HCT116 (cell line): ENCODE measurements around the gene HIVEP3. TPM values are rescaled to one million over a fixed set of nuclear protein-coding genes. Genes with fewer than 3 reads are reported as not detected.

Source experiments
- ATAC-seq: fragments of 200-7000 bp; cut with Tn5 transposase; 2 replicates; pipeline ENCODE4 v1.9.1; 2020; ENCODE audit warnings: mild to moderate bottlenecking, moderate library complexity
- BruUV-seq: library from RNA; stranded (reverse); fragments of 400-500 nt; replicated peaks from 2 replicates; lab custom pipeline; 2021; lab: Mats Ljungman, UMichigan
- CTCF ChIA-PET: fragments of 300-600 bp; sonication (Branson Sonifier 250); formaldehyde crosslinking; loops from one replicate; lab custom pipeline; 2021; ENCODE audit warnings: antibody characterized with exemption; lab: Charles Lee
- POLR2A ChIA-PET: fragments of 300-600, 350-600 bp; sonication (Branson Sonifier 250); formaldehyde crosslinking; loops from one replicate; lab custom pipeline; 2021; ENCODE audit warnings: antibody characterized with exemption; lab: Charles Lee
- RAD21 ChIA-PET, 2 experiments: fragments of 300-600 bp; sonication (Branson Sonifier 250); formaldehyde crosslinking; loops; one replicate each; lab custom pipeline; 2023; ENCODE audit warnings: low total read pairs in 2 of 2; ENCODE audit not compliant: uncharacterized antibody in 2 of 2, unreplicated experiment in 2 of 2, low non-redundant PET in 1 of 2; lab: Charles Lee
- DNase-seq: peaks from one replicate; pipeline ENCODE4 v3.0.0-alpha.2; 2010; ENCODE audit warnings: low read depth, low spot score
- H2AFZ ChIP-seq: fragments of 200-600 bp; shearing (Covaris generic), sonication (generic); 2 replicates; pipeline ENCODE4 v1.6.1; 2017; ENCODE audit warnings: low read depth, mixed run types, mixed read lengths, antibody characterized with exemption, low read length; ENCODE audit not compliant: poor library complexity, severe bottlenecking
- H3K27ac ChIP-seq: 2 replicates; pipeline ENCODE4 v1.5.1; 2012; ENCODE audit warnings: low read depth, low read length
- H3K27me3 ChIP-seq: fragments of 200-600 bp; sonication (generic); 2 replicates; pipeline ENCODE4 v1.6.1; 2016; ENCODE audit warnings: mixed run types, low read length, mixed read lengths; ENCODE audit not compliant: insufficient read depth
- H3K36me3 ChIP-seq, 2 experiments: fragments of 200-500 bp in 1 of 2; fragments of 200-600 bp in 1 of 2; sonication (Bioruptor generic) in 1 of 2; sonication (generic) in 1 of 2; 2 replicates each; pipeline versions ENCODE4 v1.5.1 to v1.6.1; 2014 to 2016; ENCODE audit warnings: low read length in 2 of 2, inconsistent platforms in 1 of 2, mixed read lengths in 1 of 2, mixed run types in 1 of 2; ENCODE audit not compliant: insufficient read depth in 2 of 2, control insufficient read depth in 1 of 2
- H3K4me1 ChIP-seq, 2 experiments: fragments of 200-600 bp in 1 of 2; sonication (generic) in 1 of 2; 2 replicates each; pipeline versions ENCODE4 v1.5.1 to v1.6.1; 2012 to 2017; ENCODE audit warnings: low read length in 2 of 2, inconsistent platforms in 1 of 2, mild to moderate bottlenecking in 1 of 2, mixed read lengths in 1 of 2, mixed run types in 1 of 2, moderate library complexity in 1 of 2; ENCODE audit not compliant: insufficient read depth in 2 of 2, control insufficient read depth in 1 of 2
- H3K4me2 ChIP-seq: fragments of 200-600 bp; sonication (generic); 2 replicates; pipeline ENCODE4 v1.6.1; 2017; ENCODE audit warnings: mixed run types, low read length, mixed read lengths
- H3K4me3 ChIP-seq, 2 experiments: fragments of 200-600 bp in 1 of 2; sonication (generic) in 1 of 2; replicated peaks in 1 of 2; 2 replicates each; pipeline ENCODE4 v1.5.1; 2011 to 2016; ENCODE audit warnings: low read length in 2 of 2, control low read depth in 1 of 2, low read depth in 1 of 2, mild to moderate bottlenecking in 1 of 2, mixed read lengths in 1 of 2, mixed run types in 1 of 2
- H3K79me2 ChIP-seq: fragments of 200-600 bp; sonication (generic); 2 replicates; pipeline ENCODE4 v1.6.1; 2017; ENCODE audit warnings: mild to moderate bottlenecking, mixed run types, low read length, moderate library complexity, mixed read lengths; ENCODE audit not compliant: insufficient read depth
- H3K9ac ChIP-seq: fragments of 200-600 bp; sonication (generic); 2 replicates; pipeline ENCODE4 v1.6.1; 2016; ENCODE audit warnings: low read length, mixed read lengths
- H3K9me2 ChIP-seq: fragments of 200-600 bp; sonication (generic), shearing (Covaris generic); 2 replicates; pipeline ENCODE4 v1.6.1; 2017; ENCODE audit warnings: mixed run types, mild to moderate bottlenecking, moderate library complexity; ENCODE audit not compliant: insufficient read depth
- H3K9me3 ChIP-seq, 2 experiments: fragments of 200-500 bp in 1 of 2; fragments of 200-600 bp in 1 of 2; sonication (Bioruptor generic) in 1 of 2; sonication (generic) in 1 of 2; 2 replicates each; pipeline ENCODE4 v1.6.1; 2014 to 2017; ENCODE audit warnings: low read length in 2 of 2, mixed read lengths in 2 of 2, inconsistent platforms in 1 of 2, low read depth in 1 of 2, mild to moderate bottlenecking in 1 of 2, mixed run types in 1 of 2, moderate library complexity in 1 of 2; ENCODE audit not compliant: control insufficient read depth in 1 of 2, insufficient read depth in 1 of 2
- H4K20me1 ChIP-seq: fragments of 200-600 bp; sonication (generic), shearing (Covaris generic); 2 replicates; pipeline ENCODE4 v1.6.1; 2017; ENCODE audit warnings: mixed run types, mild to moderate bottlenecking, moderate library complexity; ENCODE audit not compliant: insufficient read depth
- ATF3 ChIP-seq: IDR thresholded peaks from 2 replicates; pipeline ENCODE4 v1.6.1; 2012
- CBX3 ChIP-seq: IDR thresholded peaks from 2 replicates; pipeline ENCODE4 v1.6.1; 2012; ENCODE audit warnings: low read depth
- CEBPB ChIP-seq: IDR thresholded peaks from 2 replicates; pipeline ENCODE4 v1.6.1; 2012; ENCODE audit warnings: low read depth
- EGR1 ChIP-seq: IDR thresholded peaks from 2 replicates; pipeline ENCODE4 v1.6.1; 2012; ENCODE audit warnings: low read depth
- ELF1 ChIP-seq: IDR thresholded peaks from 2 replicates; pipeline ENCODE4 v1.6.1; 2012; ENCODE audit warnings: low read depth, borderline replicate concordance
- EZH2 ChIP-seq: fragments of 200-600 bp; sonication (generic); IDR thresholded peaks from 2 replicates; pipeline ENCODE4 v1.6.1; 2017; ENCODE audit warnings: antibody characterized with exemption, mixed run types
- EZH2phosphoT487 ChIP-seq: fragments of 200-600 bp; IDR thresholded peaks from 2 replicates; pipeline ENCODE4 v1.6.1; 2018; ENCODE audit warnings: antibody characterized with exemption, borderline replicate concordance
- FOSL1 ChIP-seq: IDR thresholded peaks from 2 replicates; pipeline ENCODE4 v1.6.1; 2012; ENCODE audit warnings: low read depth
- JUND ChIP-seq: IDR thresholded peaks from 2 replicates; pipeline ENCODE4 v1.6.1; 2012
- MAX ChIP-seq: IDR thresholded peaks from 2 replicates; pipeline ENCODE4 v1.6.1; 2012
- POLR2AphosphoS5 ChIP-seq: IDR thresholded peaks from 2 replicates; pipeline ENCODE4 v1.6.1; 2011; ENCODE audit warnings: mild to moderate bottlenecking, low read depth, low read length, moderate library complexity
- RAD21 ChIP-seq: IDR thresholded peaks from 2 replicates; pipeline ENCODE4 v1.6.1; 2012; ENCODE audit warnings: low read depth, mild to moderate bottlenecking
- REST ChIP-seq: IDR thresholded peaks from 2 replicates; pipeline ENCODE4 v1.6.1; 2012; ENCODE audit warnings: low read depth
- SIN3A ChIP-seq: IDR thresholded peaks from 2 replicates; pipeline ENCODE4 v1.6.1; 2012; ENCODE audit warnings: low read depth
- SP1 ChIP-seq: IDR thresholded peaks from 2 replicates; pipeline ENCODE4 v1.6.1; 2012; ENCODE audit warnings: low read depth
- SRF ChIP-seq: IDR thresholded peaks from 2 replicates; pipeline ENCODE4 v1.6.1; 2012; ENCODE audit warnings: low read depth
- YY1 ChIP-seq: IDR thresholded peaks from 2 replicates; pipeline ENCODE4 v1.6.1; 2011; ENCODE audit warnings: low read length, low read depth, moderate library complexity, mild to moderate bottlenecking; ENCODE audit not compliant: insufficient replicate concordance; ENCODE audit errors: extremely low read depth
- ZFX ChIP-seq: fragments of 450-650 bp; IDR thresholded peaks from 2 replicates; pipeline ENCODE4 v1.6.1; 2017
- ZNF274 ChIP-seq: fragments of 200-500 bp; sonication (Bioruptor generic); IDR thresholded peaks from 2 replicates; pipeline ENCODE4 v1.6.1; 2014; ENCODE audit warnings: mild to moderate bottlenecking, low read depth, low read length, inconsistent platforms
- intact Hi-C: fragments of 100-400 bp; cut with micrococcal nuclease; formaldehyde crosslinking; loops from 2 replicates; pipeline ENCODE4 v1.10.0; 2022
- total RNA-seq: library from RNA; stranded (reverse); gene quantifications from one replicate; pipeline ENCODE4 v1.2.1, GENCODE V29; 2021; ENCODE audit not compliant: unreplicated experiment

Gene HIVEP3
- total RNA-seq, 1 experiment from 2014 or later = 7.1 TPM

GRCh38 chr1:41733725-41734124, 185.0 kb downstream of the HIVEP3 start:
- H3K27me3 ChIP-seq = no peaks in the 10 kb centered on the region; the same call in 1 of the 2 replicates
- no peak overlapping the region for H2AFZ ChIP-seq
- no peaks in the 10 kb centered on the region for H3K9me2 ChIP-seq
- CTCF ChIA-PET = no interaction called here
- H3K9me3 ChIP-seq = no peaks in the 10 kb centered on the region
- POLR2A ChIA-PET = no interaction called here
- RAD21 ChIA-PET = no interaction called here
- DNase-seq (no peak), ATAC-seq (no peak)
- H3K4me3 ChIP-seq = no peak overlapping the region
- no TSS peak for BruUV-seq
- no peaks in the 10 kb centered on the region; a peak in 1 of 4 replicates for H3K4me1 ChIP-seq
- H3K79me2 ChIP-seq = no peaks in the 10 kb centered on the region
- H3K36me3 ChIP-seq = no peaks in the 10 kb centered on the region
- no peak overlapping the region for H3K27ac ChIP-seq
- H3K9ac ChIP-seq = no peak overlapping the region
- H4K20me1 ChIP-seq = no peaks in the 10 kb centered on the region
- no peak for TF ChIP-seq SIN3A
- no peak overlapping the region for H3K4me2 ChIP-seq
- intact Hi-C loops = no loop called here

- Histone ChIP-seq H2AFZ (no peak overlapping the region), H4K20me1 (no peaks in the 10 kb centered on the region), H3K79me2 (no peaks in the 10 kb centered on the region), H3K36me3 (no peaks in the 10 kb centered on the region), H3K9me2 (no peaks in the 10 kb centered on the region), H3K27me3 (no peaks in the 10 kb centered on the region; the same call in 1 of the 2 replicates), H3K4me2 (no peak overlapping the region), H3K4me3 (no peak overlapping the region), H3K27ac (no peak overlapping the region), H3K9me3 (no peaks in the 10 kb centered on the region), H3K9ac (no peak overlapping the region), H3K4me1 (no peaks in the 10 kb centered on the region; a peak in 1 of 4 replicates)
- DNase-seq (no peak), ATAC-seq (no peak)
- ChIA-PET POLR2A (no interaction called here), CTCF (no interaction called here), RAD21 (no interaction called here)
- no TSS peak for BruUV-seq
- intact Hi-C loops = no loop called here
- TF ChIP-seq ZFX = no peak
- TF ChIP-seq MAX = no peak
- no peak for TF ChIP-seq EGR1
- TF ChIP-seq YY1 = no peak
- TF ChIP-seq ATF3 = no peak
- no peak for TF ChIP-seq SRF
- TF ChIP-seq JUND = no peak
- no peak for TF ChIP-seq EZH2phosphoT487
- no peak for TF ChIP-seq ELF1
- TF ChIP-seq POLR2AphosphoS5 = no peak
- no peak for TF ChIP-seq SIN3A
- TF ChIP-seq REST = no peak
- no peak for TF ChIP-seq CEBPB
- no peak for TF ChIP-seq RAD21
- no peak for TF ChIP-seq EZH2
- no peak for TF ChIP-seq FOSL1
- no peak for TF ChIP-seq SP1
- TF ChIP-seq ZNF274 = no peak
- no peak for TF ChIP-seq CBX3
Measured at GRCh38 chr1:41733021-41733420, 185.7 kb downstream of the HIVEP3 start.
